Epithelial cell of proximal tubule (primary cell): Measurements from ENCODE around the gene GALNT2. TPM values are rescaled to one million over a fixed set of nuclear protein-coding genes. Genes with fewer than 3 reads are reported as not detected.

Experiments used
- DNase-seq: peaks from one replicate; pipeline ENCODE4 v3.0.0-alpha.2; 2011; ENCODE audit warnings: low read depth
- H3K4me3 ChIP-seq: 2 replicates; pipeline ENCODE4 v1.5.1; 2011; ENCODE audit warnings: low read depth, mild to moderate bottlenecking, low read length
- CTCF ChIP-seq: conservative IDR thresholded peaks from 2 replicates; pipeline ENCODE4 v1.5.1; 2012; ENCODE audit warnings: low read depth, mild to moderate bottlenecking, low read length
- total RNA-seq: library from RNA; depleted of rRNA; stranded (reverse); fragments of >200 nt; gene quantifications from 2 replicates; pipeline ENCODE4 v1.2.3, GENCODE V29; 2015

Gene GALNT2
- total RNA-seq, 1 donor from 2014 or later = 52.1 TPM

DNA sequence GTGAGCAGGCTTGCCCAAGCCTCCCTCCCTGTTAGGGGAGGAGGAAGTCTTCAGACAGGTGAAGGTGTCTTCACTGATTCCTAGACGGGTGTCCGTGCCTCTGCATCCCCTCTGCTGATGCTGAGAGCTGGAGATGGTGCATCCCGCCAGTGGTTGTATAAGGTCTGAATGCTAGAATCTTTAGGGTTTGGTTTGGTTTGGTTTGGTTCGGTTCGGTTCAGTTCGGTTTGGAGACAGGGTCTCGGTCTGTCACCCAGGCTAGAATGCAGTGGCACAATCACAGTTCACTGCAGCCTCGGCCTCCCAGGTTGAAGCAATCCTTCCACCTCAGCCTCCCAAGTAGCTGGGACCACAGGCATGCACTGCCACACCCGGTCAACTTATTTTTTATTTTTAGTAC is 205.5 kb downstream of the GALNT2 start:
- no peak overlapping the region for H3K4me3 ChIP-seq
- DNase-seq = no peak
- TF ChIP-seq CTCF = no peak

GRCh38 chr1:230273141-230273710 is 206.2 kb downstream of the GALNT2 start:
- no peak overlapping the region for H3K4me3 ChIP-seq
- no peak for DNase-seq
- no peak for TF ChIP-seq CTCF

DNA sequence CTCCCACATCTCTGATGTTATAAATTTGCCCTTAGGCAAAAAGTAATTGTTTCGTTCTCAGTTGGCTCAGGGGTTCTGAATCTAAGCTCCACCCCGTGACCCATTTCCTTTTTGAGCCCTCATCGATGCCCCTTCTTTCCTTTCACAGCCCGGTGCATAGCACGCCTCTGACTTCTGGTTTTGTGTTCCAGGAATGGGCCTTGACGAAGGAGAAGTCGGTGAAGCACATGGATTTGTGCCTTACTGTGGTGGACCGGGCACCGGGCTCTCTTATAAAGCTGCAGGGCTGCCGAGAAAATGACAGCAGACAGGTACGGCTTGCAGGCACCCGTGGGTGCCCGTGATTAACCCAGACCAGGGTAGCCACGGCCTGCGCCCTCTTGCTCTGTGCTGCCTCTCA is 207.2 kb downstream of the GALNT2 start:
- TF ChIP-seq CTCF = no peak
- no peak for DNase-seq
- no peak overlapping the region for H3K4me3 ChIP-seq

DNA sequence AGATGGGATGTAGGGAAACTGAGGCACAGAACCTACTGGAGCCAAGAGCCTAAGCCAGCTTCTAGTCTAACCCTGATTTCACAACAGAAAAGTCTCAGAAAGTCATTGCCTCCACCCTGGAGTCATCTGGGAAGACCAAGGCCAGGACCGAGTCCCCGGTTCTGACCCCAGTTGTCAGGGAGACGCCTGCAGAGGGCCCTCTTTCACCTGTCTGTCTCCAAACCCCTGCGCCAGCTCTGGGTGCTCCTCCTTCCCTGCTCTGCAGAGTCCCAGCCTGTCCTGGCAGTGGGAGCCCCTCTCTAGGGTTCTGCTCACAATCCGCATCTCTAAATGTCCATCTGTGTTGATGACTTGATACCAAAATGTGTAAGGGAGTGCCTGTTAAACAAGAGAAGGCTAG is 209.4 kb downstream of the GALNT2 start:
- no peak for TF ChIP-seq CTCF
- H3K4me3 ChIP-seq = no peak overlapping the region
- DNase-seq = no peak

- DNase-seq = no peak
- no peak for TF ChIP-seq CTCF
- H3K4me3 ChIP-seq = no peak overlapping the region
These were observed 210.4 kb downstream of the GALNT2 start for GRCh38 chr1:230277201-230278025.

DNA sequence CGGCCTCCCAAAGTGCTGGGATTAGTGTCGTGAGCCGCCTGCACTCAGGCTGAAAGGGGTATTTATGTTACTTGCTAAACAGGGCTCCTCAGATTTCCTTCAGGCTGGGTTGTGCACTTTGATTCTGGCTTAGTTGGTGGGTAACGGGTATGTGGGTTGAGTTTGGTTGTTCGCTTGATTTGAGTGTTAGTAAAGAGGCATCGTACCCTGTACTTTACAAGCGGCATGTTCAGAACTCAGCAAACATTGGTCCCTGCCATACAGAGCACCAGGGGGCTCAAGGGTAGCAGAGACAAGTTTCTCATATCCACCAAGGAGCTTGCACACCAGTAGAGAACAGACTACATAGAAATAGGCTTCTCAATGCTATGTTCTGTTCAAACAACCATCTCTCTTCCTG is 211.3 kb downstream of the GALNT2 start:
- DNase-seq = no peak
- H3K4me3 ChIP-seq = no peak overlapping the region
- TF ChIP-seq CTCF = no peak
